Measurements from ENCODE around the gene NPAS3.

GRCh38 chr14:33404964-33405574 lies 466.4 kb downstream of the NPAS3 start:
- no peak for TF ChIP-seq POLR2A (IDR thresholded peaks at IDR 0.05)
- TF ChIP-seq, protein P1, sequence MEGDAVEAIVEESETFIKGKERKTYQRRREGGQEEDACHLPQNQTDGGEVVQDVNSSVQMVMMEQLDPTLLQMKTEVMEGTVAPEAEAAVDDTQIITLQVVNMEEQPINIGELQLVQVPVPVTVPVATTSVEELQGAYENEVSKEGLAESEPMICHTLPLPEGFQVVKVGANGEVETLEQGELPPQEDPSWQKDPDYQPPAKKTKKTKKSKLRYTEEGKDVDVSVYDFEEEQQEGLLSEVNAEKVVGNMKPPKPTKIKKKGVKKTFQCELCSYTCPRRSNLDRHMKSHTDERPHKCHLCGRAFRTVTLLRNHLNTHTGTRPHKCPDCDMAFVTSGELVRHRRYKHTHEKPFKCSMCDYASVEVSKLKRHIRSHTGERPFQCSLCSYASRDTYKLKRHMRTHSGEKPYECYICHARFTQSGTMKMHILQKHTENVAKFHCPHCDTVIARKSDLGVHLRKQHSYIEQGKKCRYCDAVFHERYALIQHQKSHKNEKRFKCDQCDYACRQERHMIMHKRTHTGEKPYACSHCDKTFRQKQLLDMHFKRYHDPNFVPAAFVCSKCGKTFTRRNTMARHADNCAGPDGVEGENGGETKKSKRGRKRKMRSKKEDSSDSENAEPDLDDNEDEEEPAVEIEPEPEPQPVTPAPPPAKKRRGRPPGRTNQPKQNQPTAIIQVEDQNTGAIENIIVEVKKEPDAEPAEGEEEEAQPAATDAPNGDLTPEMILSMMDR (IDR thresholded peaks at IDR 0.05) = no peak
